ENCODE measurements around the gene NBL1.

NBL1 gene

GRCh38 chr1:19672237-19672636, 28.1 kb downstream of the NBL1 start:
- DNase-seq (ENCODE audit: low spot score in 2 of 2) (no peak), ATAC-seq (replicated peaks; ENCODE audit: extremely low read depth, poor library complexity, severe bottlenecking) (no peak)
- Mint-ChIP-seq H3K4me3 (no peak overlapping the region), H3K36me3 (ENCODE audit: insufficient read depth) (peaks cover 8% of the 10 kb centered on the region), H3K27ac (ENCODE audit: low read depth) (no peak overlapping the region), H3K4me1 (peaks cover 13% of the 10 kb centered on the region), H3K9me3 (no peaks in the 10 kb centered on the region), H3K27me3 (no peaks in the 10 kb centered on the region)

GRCh38 chr1:19675797-19676196, 31.7 kb downstream of the NBL1 start:
- ATAC-seq (replicated peaks; ENCODE audit: extremely low read depth, poor library complexity, severe bottlenecking) (no peak), DNase-seq (ENCODE audit: low spot score in 2 of 2) (no peak)
- Mint-ChIP-seq H3K27ac (ENCODE audit: low read depth) (no peak overlapping the region), H3K9me3 (no peaks in the 10 kb centered on the region), H3K4me3 (no peak overlapping the region), H3K4me1 (peaks cover 7% of the 10 kb centered on the region), H3K27me3 (no peaks in the 10 kb centered on the region), H3K36me3 (ENCODE audit: insufficient read depth) (peaks cover 10% of the 10 kb centered on the region)

- H3K9me3 Mint-ChIP-seq, result no peaks in the 10 kb centered on the region
- DNase-seq (ENCODE audit: low spot score in 2 of 2) (no peak), ATAC-seq (replicated peaks; ENCODE audit: extremely low read depth, poor library complexity, severe bottlenecking) (no peak)
- H3K4me3 Mint-ChIP-seq, result no peak overlapping the region
- H3K27ac Mint-ChIP-seq (ENCODE audit: low read depth), result no peak overlapping the region
- H3K36me3 Mint-ChIP-seq (ENCODE audit: insufficient read depth), result peaks cover 10% of the 10 kb centered on the region
- peaks cover 7% of the 10 kb centered on the region for H3K4me1 Mint-ChIP-seq
- no peaks in the 10 kb centered on the region for H3K27me3 Mint-ChIP-seq
Observed at GRCh38 chr1:19676438-19676922, 32.4 kb downstream of the NBL1 start.

- peaks cover 9% of the 10 kb centered on the region for H3K36me3 Mint-ChIP-seq (ENCODE audit: insufficient read depth)
- H3K27ac Mint-ChIP-seq (ENCODE audit: low read depth), result no peak overlapping the region
- peaks cover 7% of the 10 kb centered on the region for H3K4me1 Mint-ChIP-seq
- ATAC-seq (replicated peaks; ENCODE audit: extremely low read depth, poor library complexity, severe bottlenecking), result no peak
- no peaks in the 10 kb centered on the region for H3K9me3 Mint-ChIP-seq
- DNase-seq (ENCODE audit: low spot score in 2 of 2), result no peak
- no peaks in the 10 kb centered on the region for H3K27me3 Mint-ChIP-seq
- H3K4me3 Mint-ChIP-seq, result no peak overlapping the region
Observed at GRCh38 chr1:19678493-19678892, 34.4 kb downstream of the NBL1 start.

- ATAC-seq (replicated peaks; ENCODE audit: extremely low read depth, poor library complexity, severe bottlenecking) (no peak), DNase-seq (ENCODE audit: low spot score in 2 of 2) (no peak)
- peaks cover 7% of the 10 kb centered on the region for H3K4me1 Mint-ChIP-seq
- peaks cover 9% of the 10 kb centered on the region for H3K36me3 Mint-ChIP-seq (ENCODE audit: insufficient read depth)
- H3K27me3 Mint-ChIP-seq, result no peaks in the 10 kb centered on the region
- H3K4me3 Mint-ChIP-seq, result no peak overlapping the region
- H3K9me3 Mint-ChIP-seq, result no peaks in the 10 kb centered on the region
- no peak overlapping the region for H3K27ac Mint-ChIP-seq (ENCODE audit: low read depth)
Observed at GRCh38 chr1:19678931-19679453, 34.9 kb downstream of the NBL1 start.

- Mint-ChIP-seq H3K27ac (ENCODE audit: low read depth) (peak overlapping the region; percentile 36), H3K36me3 (ENCODE audit: insufficient read depth) (peaks cover 9% of the 10 kb centered on the region), H3K4me3 (no peak overlapping the region), H3K9me3 (no peaks in the 10 kb centered on the region), H3K27me3 (no peaks in the 10 kb centered on the region), H3K4me1 (peaks cover 7% of the 10 kb centered on the region)
- no peak for ATAC-seq (replicated peaks; ENCODE audit: extremely low read depth, poor library complexity, severe bottlenecking)
- DNase-seq (ENCODE audit: low spot score in 2 of 2), result no peak
Observed at GRCh38 chr1:19679691-19680090, 35.6 kb downstream of the NBL1 start.

- ATAC-seq (replicated peaks; ENCODE audit: extremely low read depth, poor library complexity, severe bottlenecking) (no peak), DNase-seq (ENCODE audit: low spot score in 2 of 2) (no peak)
- no peaks in the 10 kb centered on the region for H3K27me3 Mint-ChIP-seq
- H3K4me3 Mint-ChIP-seq, result no peak overlapping the region
- no peaks in the 10 kb centered on the region for H3K9me3 Mint-ChIP-seq
- peaks cover 3% of the 10 kb centered on the region for H3K4me1 Mint-ChIP-seq
- peaks cover 3% of the 10 kb centered on the region for H3K36me3 Mint-ChIP-seq (ENCODE audit: insufficient read depth)
- peak overlapping the region; percentile 36 for H3K27ac Mint-ChIP-seq (ENCODE audit: low read depth)
Observed at GRCh38 chr1:19680644-19681043, 36.5 kb downstream of the NBL1 start.

GRCh38 chr1:19682257-19682656, 38.1 kb downstream of the NBL1 start:
- no peaks in the 10 kb centered on the region for H3K9me3 Mint-ChIP-seq
- H3K36me3 Mint-ChIP-seq (ENCODE audit: insufficient read depth), result peaks cover 2% of the 10 kb centered on the region
- H3K27ac Mint-ChIP-seq (ENCODE audit: low read depth), result no peak overlapping the region
- peaks cover 3% of the 10 kb centered on the region for H3K4me1 Mint-ChIP-seq
- no peak overlapping the region for H3K4me3 Mint-ChIP-seq
- H3K27me3 Mint-ChIP-seq, result no peaks in the 10 kb centered on the region
- ATAC-seq (replicated peaks; ENCODE audit: extremely low read depth, poor library complexity, severe bottlenecking) (no peak), DNase-seq (ENCODE audit: low spot score in 2 of 2) (no peak)

- Mint-ChIP-seq H3K4me3 (no peak overlapping the region), H3K4me1 (peaks cover 10% of the 10 kb centered on the region), H3K9me3 (no peaks in the 10 kb centered on the region), H3K27ac (ENCODE audit: low read depth) (no peak overlapping the region), H3K27me3 (no peaks in the 10 kb centered on the region), H3K36me3 (ENCODE audit: insufficient read depth) (peaks cover 2% of the 10 kb centered on the region)
- DNase-seq (ENCODE audit: low spot score in 2 of 2) (no peak), ATAC-seq (replicated peaks; ENCODE audit: extremely low read depth, poor library complexity, severe bottlenecking) (no peak)
Observed at GRCh38 chr1:19682901-19683300, 38.8 kb downstream of the NBL1 start.

GRCh38 chr1:19683351-19683750, 39.2 kb downstream of the NBL1 start:
- H3K27me3 Mint-ChIP-seq, result no peaks in the 10 kb centered on the region
- no peak overlapping the region for H3K4me3 Mint-ChIP-seq
- no peak for ATAC-seq (replicated peaks; ENCODE audit: extremely low read depth, poor library complexity, severe bottlenecking)
- H3K9me3 Mint-ChIP-seq, result no peaks in the 10 kb centered on the region
- no peak for DNase-seq (ENCODE audit: low spot score in 2 of 2)
- no peak overlapping the region for H3K27ac Mint-ChIP-seq (ENCODE audit: low read depth)
- H3K4me1 Mint-ChIP-seq, result peaks cover 14% of the 10 kb centered on the region
- H3K36me3 Mint-ChIP-seq (ENCODE audit: insufficient read depth), result peaks cover 6% of the 10 kb centered on the region

- no peaks in the 10 kb centered on the region for H3K27me3 Mint-ChIP-seq
- ATAC-seq (replicated peaks; ENCODE audit: extremely low read depth, poor library complexity, severe bottlenecking), result no peak
- H3K9me3 Mint-ChIP-seq, result no peaks in the 10 kb centered on the region
- no peak overlapping the region for H3K4me3 Mint-ChIP-seq
- peaks cover 27% of the 10 kb centered on the region for H3K4me1 Mint-ChIP-seq
- no peak for DNase-seq (ENCODE audit: low spot score in 2 of 2)
- H3K36me3 Mint-ChIP-seq (ENCODE audit: insufficient read depth), result peaks cover 8% of the 10 kb centered on the region
- no peak overlapping the region for H3K27ac Mint-ChIP-seq (ENCODE audit: low read depth)
Observed at GRCh38 chr1:19684677-19685076, 40.6 kb downstream of the NBL1 start.

- peaks cover 37% of the 10 kb centered on the region for H3K4me1 Mint-ChIP-seq
- H3K27me3 Mint-ChIP-seq, result no peaks in the 10 kb centered on the region
- peaks cover 6% of the 10 kb centered on the region for H3K36me3 Mint-ChIP-seq (ENCODE audit: insufficient read depth)
- ATAC-seq (replicated peaks; ENCODE audit: extremely low read depth, poor library complexity, severe bottlenecking) (no peak), DNase-seq (ENCODE audit: low spot score in 2 of 2) (no peak)
- H3K27ac Mint-ChIP-seq (ENCODE audit: low read depth), result no peak overlapping the region
- H3K9me3 Mint-ChIP-seq, result no peaks in the 10 kb centered on the region
- H3K4me3 Mint-ChIP-seq, result no peak overlapping the region
Observed at GRCh38 chr1:19685994-19686393, 41.9 kb downstream of the NBL1 start.

- ATAC-seq (replicated peaks; ENCODE audit: extremely low read depth, poor library complexity, severe bottlenecking) (no peak), DNase-seq (ENCODE audit: low spot score in 2 of 2) (no peak)
- Mint-ChIP-seq H3K9me3 (no peaks in the 10 kb centered on the region), H3K36me3 (ENCODE audit: insufficient read depth) (peaks cover 6% of the 10 kb centered on the region), H3K4me1 (peaks cover 37% of the 10 kb centered on the region), H3K27ac (ENCODE audit: low read depth) (peak overlapping the region; percentile 93), H3K27me3 (no peaks in the 10 kb centered on the region), H3K4me3 (peak overlapping the region; percentile 65)
Observed at GRCh38 chr1:19687414-19687813, 43.3 kb downstream of the NBL1 start.
